HG02973 (cell line): ENCODE results near the gene SLC50A1.

ENCODE experiments used
- ATAC-seq: cut with Tn5 transposase; IDR thresholded peaks from one replicate; pipeline ENCODE4 v1.9.1; 2021; ENCODE audit warnings: moderate library complexity; ENCODE audit not compliant: unreplicated experiment

Gene SLC50A1

GRCh38 chr1:155135415-155136028 is at the start of gene SLC50A1:
Gene SLC50A1 (plus strand): TSS chr1:155135852. CDS start chr1:155135912, 60 bp downstream.
- ATAC-seq, result peak; percentile 69

- ATAC-seq, result no peak
Measured at GRCh38 chr1:155086128-155086741, 49.4 kb upstream of the SLC50A1 start.

GRCh38 chr1:155086856-155087535 is 48.7 kb upstream of the SLC50A1 start:
- ATAC-seq, result no peak

- ATAC-seq, result no peak
Measured at GRCh38 chr1:155091071-155092051, 44.3 kb upstream of the SLC50A1 start.

- no peak for ATAC-seq
Measured at GRCh38 chr1:155092131-155092530, 43.5 kb upstream of the SLC50A1 start.

GRCh38 chr1:155092641-155093040 is 43.0 kb upstream of the SLC50A1 start:
- ATAC-seq, result no peak

GRCh38 chr1:155093911-155094621 is 41.6 kb upstream of the SLC50A1 start:
- ATAC-seq, result no peak

- no peak for ATAC-seq
Measured at GRCh38 chr1:155094622-155094948, 41.1 kb upstream of the SLC50A1 start.

- ATAC-seq, result no peak
Measured at GRCh38 chr1:155099331-155099730, 36.3 kb upstream of the SLC50A1 start.

- no peak for ATAC-seq
Measured at GRCh38 chr1:155103325-155103724, 32.3 kb upstream of the SLC50A1 start.

GRCh38 chr1:155104605-155105534 is 30.8 kb upstream of the SLC50A1 start:
- ATAC-seq, result no peak

- ATAC-seq, result no peak
Measured at GRCh38 chr1:155105604-155106011, 30.0 kb upstream of the SLC50A1 start.

GRCh38 chr1:155106862-155107261 is 28.8 kb upstream of the SLC50A1 start:
- ATAC-seq, result no peak

GRCh38 chr1:155107309-155108264 is 28.1 kb upstream of the SLC50A1 start:
- no peak for ATAC-seq

GRCh38 chr1:155108296-155108695 is 27.4 kb upstream of the SLC50A1 start:
- no peak for ATAC-seq

GRCh38 chr1:155110381-155110780 is 25.3 kb upstream of the SLC50A1 start:
- ATAC-seq, result no peak

GRCh38 chr1:155110826-155111225 is 24.8 kb upstream of the SLC50A1 start:
- ATAC-seq, result no peak

GRCh38 chr1:155113450-155113980 is 22.1 kb upstream of the SLC50A1 start:
- ATAC-seq, result no peak
